Measurements from ENCODE around the gene FBXO46.

- TF ChIP-seq CTCF (conservative IDR thresholded peaks at IDR 0.05) = no peak
- TF ChIP-seq EZH2 (IDR thresholded peaks at IDR 0.05; ENCODE audit: low read depth) = no peak
Observed at GRCh38 chr19:45664575-45664974, 66.1 kb downstream of the FBXO46 start.

Data from PC-9 (cell line).